HEK293 (cell line): ENCODE measurements around the gene ANAPC16.

Source experiments
- FEZF1 ChIP-seq: fragments of 450-650 bp; formaldehyde crosslinking; IDR thresholded peaks from 2 replicates; pipeline ENCODE4 v1.5.1; 2016; ENCODE audit warnings: missing biosample characterization, missing genetic modification characterization
- GLI2 ChIP-seq: fragments of 450-650 bp; formaldehyde crosslinking; IDR thresholded peaks from 2 replicates; pipeline ENCODE4; 2017; ENCODE audit warnings: missing biosample characterization, missing genetic modification characterization, low read depth, borderline replicate concordance
- GLIS1 ChIP-seq: fragments of 450-650 bp; formaldehyde crosslinking; IDR thresholded peaks from 2 replicates; pipeline ENCODE4 v1.5.1; 2016; ENCODE audit warnings: missing biosample characterization, missing genetic modification characterization
- KLF1 ChIP-seq: fragments of 450-650 bp; formaldehyde crosslinking; IDR thresholded peaks from 2 replicates; pipeline ENCODE4 v1.5.1; 2016; ENCODE audit warnings: missing biosample characterization, missing genetic modification characterization
- KLF9 ChIP-seq: fragments of 450-650 bp; formaldehyde crosslinking; IDR thresholded peaks from 2 replicates; pipeline ENCODE4 v1.5.1; 2016; ENCODE audit warnings: missing biosample characterization, missing genetic modification characterization, low read depth
- MEIS1 ChIP-seq: sonication (generic); formaldehyde crosslinking; IDR thresholded peaks from 2 replicates; pipeline ENCODE4 v1.8.1; 2022; ENCODE audit warnings: missing genetic modification reagents, mild to moderate bottlenecking, borderline replicate concordance
- PRDM1 ChIP-seq: fragments of 450-650 bp; formaldehyde crosslinking; IDR thresholded peaks from 2 replicates; pipeline ENCODE4; 2016; ENCODE audit warnings: missing biosample characterization, missing genetic modification characterization
- TRIM28 ChIP-seq: IDR thresholded peaks from 2 replicates; pipeline ENCODE4 v1.6.1; 2011; ENCODE audit warnings: low read length, control low read depth, borderline replicate concordance
- WT1 ChIP-seq: fragments of 450-650 bp; formaldehyde crosslinking; IDR thresholded peaks from 2 replicates; pipeline ENCODE4 v1.5.1; 2016; ENCODE audit warnings: missing biosample characterization, missing genetic modification characterization
- ZBTB17 ChIP-seq: fragments of 450-650 bp; formaldehyde crosslinking; IDR thresholded peaks from 2 replicates; pipeline ENCODE4 v1.5.1; 2016; ENCODE audit warnings: missing biosample characterization, missing genetic modification characterization
- ZFP69B ChIP-seq: fragments of 450-650 bp; formaldehyde crosslinking; IDR thresholded peaks from 2 replicates; pipeline ENCODE4 v1.5.1; 2016; ENCODE audit warnings: missing biosample characterization, missing genetic modification characterization
- ZNF132 ChIP-seq: fragments of 450-650 bp; formaldehyde crosslinking; IDR thresholded peaks from 2 replicates; pipeline ENCODE4 v1.5.1; 2017; ENCODE audit warnings: missing biosample characterization, missing genetic modification characterization, borderline replicate concordance
- ZNF174 ChIP-seq: fragments of 450-650 bp; formaldehyde crosslinking; IDR thresholded peaks from 2 replicates; pipeline ENCODE4 v1.5.0; 2017; ENCODE audit warnings: missing biosample characterization, mild to moderate bottlenecking, missing genetic modification characterization
- ZNF184 ChIP-seq: fragments of 450-650 bp; IDR thresholded peaks from 2 replicates; pipeline ENCODE4 v1.5.1; 2018; ENCODE audit warnings: missing biosample characterization, mild to moderate bottlenecking, missing genetic modification characterization
- ZNF2 ChIP-seq: fragments of 450-650 bp; formaldehyde crosslinking; IDR thresholded peaks from 2 replicates; pipeline ENCODE4 v1.5.1; 2016; ENCODE audit warnings: missing biosample characterization, missing genetic modification characterization
- ZNF266 ChIP-seq: fragments of 450-650 bp; formaldehyde crosslinking; IDR thresholded peaks from 2 replicates; pipeline ENCODE4 v1.5.1; 2016; ENCODE audit warnings: missing biosample characterization, missing genetic modification characterization, low read depth
- ZNF302 ChIP-seq: fragments of 450-650 bp; formaldehyde crosslinking; IDR thresholded peaks from 2 replicates; pipeline ENCODE4 v1.5.1; 2016; ENCODE audit warnings: missing biosample characterization, missing genetic modification characterization, low read depth
- ZNF404 ChIP-seq: fragments of 450-650 bp; formaldehyde crosslinking; IDR thresholded peaks from 2 replicates; pipeline ENCODE4 v1.5.1; 2017; ENCODE audit warnings: missing biosample characterization, missing genetic modification characterization
- ZNF423 ChIP-seq: fragments of 450-650 bp; formaldehyde crosslinking; IDR thresholded peaks from 2 replicates; pipeline ENCODE4 v1.5.1; 2016; ENCODE audit warnings: missing biosample characterization, missing genetic modification characterization
- ZNF571 ChIP-seq: fragments of 450-650 bp; formaldehyde crosslinking; IDR thresholded peaks from 2 replicates; pipeline ENCODE4 v1.5.0; 2017; ENCODE audit warnings: missing biosample characterization, missing genetic modification characterization
- ZNF596 ChIP-seq: fragments of 450-650 bp; IDR thresholded peaks from 2 replicates; pipeline ENCODE4 v1.5.0; 2018; ENCODE audit warnings: missing biosample characterization, mild to moderate bottlenecking, missing genetic modification characterization, moderate library complexity
- ZNF629 ChIP-seq: fragments of 450-650 bp; formaldehyde crosslinking; IDR thresholded peaks from 2 replicates; pipeline ENCODE4 v1.5.1; 2017; ENCODE audit warnings: missing biosample characterization, missing genetic modification characterization
- ZNF654 ChIP-seq: fragments of 450-650 bp; formaldehyde crosslinking; IDR thresholded peaks from 2 replicates; pipeline ENCODE4 v1.5.1; 2016; ENCODE audit warnings: low read depth, missing biosample characterization, missing genetic modification characterization
- ZNF670 ChIP-seq: fragments of 450-650 bp; formaldehyde crosslinking; IDR thresholded peaks from 2 replicates; pipeline ENCODE4 v1.5.1; 2016; ENCODE audit warnings: missing biosample characterization, missing genetic modification characterization, low read depth
- ZNF701 ChIP-seq: fragments of 450-650 bp; formaldehyde crosslinking; IDR thresholded peaks from 2 replicates; pipeline ENCODE4 v1.5.1; 2016; ENCODE audit warnings: missing biosample characterization, missing genetic modification characterization
- ZNF768 ChIP-seq: fragments of 450-650 bp; formaldehyde crosslinking; IDR thresholded peaks from 2 replicates; pipeline ENCODE4 v1.5.1; 2018; ENCODE audit warnings: missing biosample characterization, mild to moderate bottlenecking, missing genetic modification characterization
- ZNF792 ChIP-seq: fragments of 450-650 bp; formaldehyde crosslinking; IDR thresholded peaks from 2 replicates; pipeline ENCODE4 v1.5.1; 2016; ENCODE audit warnings: missing biosample characterization, missing genetic modification characterization
- TF ChIP-seq, protein P1 (sequence below): fragments of 450-650 bp; formaldehyde crosslinking; IDR thresholded peaks from 2 replicates; pipeline ENCODE4 v1.5.1; 2016; ENCODE audit warnings: missing biosample characterization, missing genetic modification characterization
- TF ChIP-seq, protein P2 (sequence below): fragments of 450-650 bp; formaldehyde crosslinking; IDR thresholded peaks from 2 replicates; pipeline ENCODE4 v1.5.1; 2017; ENCODE audit warnings: missing biosample characterization, missing genetic modification characterization
- TF ChIP-seq, protein P3 (sequence below): fragments of 450-650 bp; formaldehyde crosslinking; IDR thresholded peaks from 2 replicates; pipeline ENCODE4 v1.5.1; 2016; ENCODE audit warnings: missing biosample characterization, missing genetic modification characterization
- TF ChIP-seq, protein P4 (sequence below): fragments of 450-650 bp; formaldehyde crosslinking; IDR thresholded peaks from 2 replicates; pipeline ENCODE4 v1.5.1; 2016; ENCODE audit warnings: missing biosample characterization, missing genetic modification characterization, borderline replicate concordance
- TF ChIP-seq, protein P5 (sequence below): fragments of 450-650 bp; formaldehyde crosslinking; IDR thresholded peaks from 2 replicates; pipeline ENCODE4 v1.5.1; 2016; ENCODE audit warnings: missing biosample characterization, missing genetic modification characterization
- TF ChIP-seq, protein P6 (sequence below): fragments of 450-650 bp; formaldehyde crosslinking; IDR thresholded peaks from 2 replicates; pipeline ENCODE4 v1.5.1; 2016; ENCODE audit warnings: missing biosample characterization, missing genetic modification characterization

The ANAPC16 gene

DNA sequence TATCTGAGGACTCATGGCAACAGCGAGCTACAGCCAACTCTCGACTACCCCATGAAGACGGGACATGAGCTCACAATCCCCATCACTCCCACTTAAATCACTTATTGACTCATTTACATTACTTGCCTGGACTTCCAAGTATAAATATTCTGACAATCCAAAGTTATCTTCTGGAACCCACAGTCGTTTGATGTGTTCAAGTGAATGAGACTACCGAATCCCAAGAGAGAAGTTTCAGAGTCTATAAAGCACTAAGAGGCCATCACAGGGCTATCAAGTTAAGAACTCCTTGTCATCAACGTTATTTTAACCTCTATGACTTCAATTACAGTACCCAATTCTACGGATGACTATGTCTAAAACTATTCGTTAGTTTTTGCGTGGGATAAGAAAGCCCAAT is 11.5 kb upstream of the ANAPC16 start (continued):
- no peak for TF ChIP-seq ZNF404
- TF ChIP-seq ZBTB17 (tag by site-specific recombination), result peak; percentile 78
- no peak for TF ChIP-seq ZNF302 (tag by site-specific recombination)
- peak; percentile 98 for TF ChIP-seq ZNF629 (tag by site-specific recombination)
- no peak for TF ChIP-seq ZNF596 (tag by site-specific recombination)
- TF ChIP-seq ZNF2 (tag by site-specific recombination), result peak; percentile 97
- TF ChIP-seq, protein P1, sequence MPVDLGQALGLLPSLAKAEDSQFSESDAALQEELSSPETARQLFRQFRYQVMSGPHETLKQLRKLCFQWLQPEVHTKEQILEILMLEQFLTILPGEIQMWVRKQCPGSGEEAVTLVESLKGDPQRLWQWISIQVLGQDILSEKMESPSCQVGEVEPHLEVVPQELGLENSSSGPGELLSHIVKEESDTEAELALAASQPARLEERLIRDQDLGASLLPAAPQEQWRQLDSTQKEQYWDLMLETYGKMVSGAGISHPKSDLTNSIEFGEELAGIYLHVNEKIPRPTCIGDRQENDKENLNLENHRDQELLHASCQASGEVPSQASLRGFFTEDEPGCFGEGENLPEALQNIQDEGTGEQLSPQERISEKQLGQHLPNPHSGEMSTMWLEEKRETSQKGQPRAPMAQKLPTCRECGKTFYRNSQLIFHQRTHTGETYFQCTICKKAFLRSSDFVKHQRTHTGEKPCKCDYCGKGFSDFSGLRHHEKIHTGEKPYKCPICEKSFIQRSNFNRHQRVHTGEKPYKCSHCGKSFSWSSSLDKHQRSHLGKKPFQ (tag by site-specific recombination), result peak; percentile 90
- TF ChIP-seq, protein P2, sequence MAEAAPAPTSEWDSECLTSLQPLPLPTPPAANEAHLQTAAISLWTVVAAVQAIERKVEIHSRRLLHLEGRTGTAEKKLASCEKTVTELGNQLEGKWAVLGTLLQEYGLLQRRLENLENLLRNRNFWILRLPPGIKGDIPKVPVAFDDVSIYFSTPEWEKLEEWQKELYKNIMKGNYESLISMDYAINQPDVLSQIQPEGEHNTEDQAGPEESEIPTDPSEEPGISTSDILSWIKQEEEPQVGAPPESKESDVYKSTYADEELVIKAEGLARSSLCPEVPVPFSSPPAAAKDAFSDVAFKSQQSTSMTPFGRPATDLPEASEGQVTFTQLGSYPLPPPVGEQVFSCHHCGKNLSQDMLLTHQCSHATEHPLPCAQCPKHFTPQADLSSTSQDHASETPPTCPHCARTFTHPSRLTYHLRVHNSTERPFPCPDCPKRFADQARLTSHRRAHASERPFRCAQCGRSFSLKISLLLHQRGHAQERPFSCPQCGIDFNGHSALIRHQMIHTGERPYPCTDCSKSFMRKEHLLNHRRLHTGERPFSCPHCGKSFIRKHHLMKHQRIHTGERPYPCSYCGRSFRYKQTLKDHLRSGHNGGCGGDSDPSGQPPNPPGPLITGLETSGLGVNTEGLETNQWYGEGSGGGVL (tag by site-specific recombination), result no peak
- TF ChIP-seq FEZF1 (tag by site-specific recombination), result peak; percentile 98
- peak; percentile 97 for TF ChIP-seq WT1 (tag by site-specific recombination)
- TF ChIP-seq PRDM1 (tag by site-specific recombination), result no peak
- TF ChIP-seq ZNF654, result no peak
- peak; percentile 95 for TF ChIP-seq ZNF184 (tag by site-specific recombination)
- TF ChIP-seq GLIS1 (tag by site-specific recombination), result peak; percentile 83
- no peak for TF ChIP-seq ZNF174 (tag by site-specific recombination)
- TF ChIP-seq ZNF792 (tag by site-specific recombination), result no peak
- TF ChIP-seq ZNF701 (tag by site-specific recombination), result no peak
- TF ChIP-seq MEIS1, result no peak
- TF ChIP-seq ZNF670 (tag by site-specific recombination), result no peak
- TF ChIP-seq, protein P3, sequence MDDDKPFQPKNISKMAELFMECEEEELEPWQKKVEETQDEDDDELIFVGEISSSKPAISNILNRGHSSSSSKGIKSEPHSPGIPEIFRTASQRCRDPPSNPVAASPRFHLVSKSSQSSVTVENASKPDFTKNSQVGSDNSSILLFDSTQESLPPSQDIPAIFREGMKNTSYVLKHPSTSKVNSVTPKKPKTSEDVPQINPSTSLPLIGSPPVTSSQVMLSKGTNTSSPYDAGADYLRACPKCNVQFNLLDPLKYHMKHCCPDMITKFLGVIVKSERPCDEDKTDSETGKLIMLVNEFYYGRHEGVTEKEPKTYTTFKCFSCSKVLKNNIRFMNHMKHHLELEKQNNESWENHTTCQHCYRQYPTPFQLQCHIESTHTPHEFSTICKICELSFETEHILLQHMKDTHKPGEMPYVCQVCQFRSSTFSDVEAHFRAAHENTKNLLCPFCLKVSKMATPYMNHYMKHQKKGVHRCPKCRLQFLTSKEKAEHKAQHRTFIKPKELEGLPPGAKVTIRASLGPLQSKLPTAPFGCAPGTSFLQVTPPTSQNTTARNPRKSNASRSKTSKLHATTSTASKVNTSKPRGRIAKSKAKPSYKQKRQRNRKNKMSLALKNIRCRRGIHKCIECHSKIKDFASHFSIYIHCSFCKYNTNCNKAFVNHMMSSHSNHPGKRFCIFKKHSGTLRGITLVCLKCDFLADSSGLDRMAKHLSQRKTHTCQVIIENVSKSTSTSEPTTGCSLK (tag by site-specific recombination), result no peak
- no peak for TF ChIP-seq ZNF132
- TF ChIP-seq KLF1, result no peak
- peak; percentile 86 for TF ChIP-seq ZFP69B (tag by site-specific recombination)
- no peak for TF ChIP-seq ZNF768 (tag by site-specific recombination)
- peak; percentile 59 for TF ChIP-seq KLF9
- TF ChIP-seq, protein P4, sequence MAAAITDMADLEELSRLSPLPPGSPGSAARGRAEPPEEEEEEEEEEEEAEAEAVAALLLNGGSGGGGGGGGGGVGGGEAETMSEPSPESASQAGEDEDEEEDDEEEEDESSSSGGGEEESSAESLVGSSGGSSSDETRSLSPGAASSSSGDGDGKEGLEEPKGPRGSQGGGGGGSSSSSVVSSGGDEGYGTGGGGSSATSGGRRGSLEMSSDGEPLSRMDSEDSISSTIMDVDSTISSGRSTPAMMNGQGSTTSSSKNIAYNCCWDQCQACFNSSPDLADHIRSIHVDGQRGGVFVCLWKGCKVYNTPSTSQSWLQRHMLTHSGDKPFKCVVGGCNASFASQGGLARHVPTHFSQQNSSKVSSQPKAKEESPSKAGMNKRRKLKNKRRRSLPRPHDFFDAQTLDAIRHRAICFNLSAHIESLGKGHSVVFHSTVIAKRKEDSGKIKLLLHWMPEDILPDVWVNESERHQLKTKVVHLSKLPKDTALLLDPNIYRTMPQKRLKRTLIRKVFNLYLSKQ, result peak; percentile 89; the same call in 1 of the 2 replicates
- TF ChIP-seq TRIM28, result peak; percentile 58; the same call in 1 of the 2 replicates
- TF ChIP-seq, protein P5, sequence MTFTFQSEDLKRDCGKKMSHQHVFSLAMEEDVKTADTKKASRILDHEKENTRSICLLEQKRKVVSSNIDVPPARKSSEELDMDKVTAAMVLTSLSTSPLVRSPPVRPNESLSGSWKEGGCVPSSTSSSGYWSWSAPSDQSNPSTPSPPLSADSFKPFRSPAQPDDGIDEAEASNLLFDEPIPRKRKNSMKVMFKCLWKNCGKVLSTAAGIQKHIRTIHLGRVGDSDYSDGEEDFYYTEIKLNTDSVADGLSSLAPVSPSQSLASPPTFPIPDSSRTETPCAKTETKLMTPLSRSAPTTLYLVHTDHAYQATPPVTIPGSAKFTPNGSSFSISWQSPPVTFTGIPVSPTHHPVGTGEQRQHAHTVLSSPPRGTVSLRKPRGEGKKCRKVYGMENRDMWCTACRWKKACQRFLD (tag by site-specific recombination), result no peak
- TF ChIP-seq ZNF423 (tag by site-specific recombination), result peak; percentile 16; the same call in 1 of the 2 replicates
- peak; percentile 100 for TF ChIP-seq GLI2
- TF ChIP-seq, protein P6, sequence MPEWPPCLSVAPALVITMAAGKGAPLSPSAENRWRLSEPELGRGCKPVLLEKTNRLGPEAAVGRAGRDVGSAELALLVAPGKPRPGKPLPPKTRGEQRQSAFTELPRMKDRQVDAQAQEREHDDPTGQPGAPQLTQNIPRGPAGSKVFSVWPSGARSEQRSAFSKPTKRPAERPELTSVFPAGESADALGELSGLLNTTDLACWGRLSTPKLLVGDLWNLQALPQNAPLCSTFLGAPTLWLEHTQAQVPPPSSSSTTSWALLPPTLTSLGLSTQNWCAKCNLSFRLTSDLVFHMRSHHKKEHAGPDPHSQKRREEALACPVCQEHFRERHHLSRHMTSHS (tag by site-specific recombination), result peak; percentile 78; the same call in 1 of the 2 replicates
- TF ChIP-seq ZNF266, result no peak
- TF ChIP-seq ZNF571 (tag by site-specific recombination), result no peak
